Neutrophil (primary cell): ENCODE results near the gene YPEL2.

Experiments
- H3K27ac ChIP-seq: fragments of 200-600 bp; sonication (generic); 2 replicates; pipeline ENCODE4 v1.5.1; 2016; ENCODE audit warnings: mild to moderate bottlenecking, moderate library complexity
- H3K27me3 ChIP-seq: fragments of 200-600 bp; sonication (generic); 2 replicates; pipeline ENCODE4 v1.6.0; 2016; ENCODE audit warnings: mild to moderate bottlenecking
- H3K36me3 ChIP-seq: fragments of 200-600 bp; sonication (generic); 2 replicates; pipeline ENCODE4 v1.5.1; 2017
- H3K4me1 ChIP-seq, 2 experiments: fragments of 200-600 bp in 1 of 2; sonication (generic) in 1 of 2; 1 replicate in 1 of 2; 2 replicates in 1 of 2; pipeline versions ENCODE4 v1.5.1 to v1.6.1; 2013 to 2016; ENCODE audit warnings: low read depth in 1 of 2, low read length in 1 of 2, mild to moderate bottlenecking in 1 of 2, moderate library complexity in 1 of 2; ENCODE audit not compliant: control insufficient read depth in 1 of 2, insufficient read depth in 1 of 2
- H3K4me3 ChIP-seq, 2 experiments: fragments of 200-600 bp in 1 of 2; sonication (generic) in 1 of 2; 1 replicate in 1 of 2; 2 replicates in 1 of 2; pipeline ENCODE4 v1.5.1; 2013 to 2016; ENCODE audit warnings: low read depth in 1 of 2, low read length in 1 of 2, mild to moderate bottlenecking in 1 of 2, moderate library complexity in 1 of 2
- H3K9me3 ChIP-seq: fragments of 200-600 bp; sonication (generic); 2 replicates; pipeline ENCODE4 v1.5.1; 2016
- TF ChIP-seq, protein P1 (sequence below): fragments of 200-600 bp; sonication (generic); IDR thresholded peaks from 2 replicates; pipeline ENCODE4 v1.5.1; 2016; ENCODE audit warnings: antibody characterized with exemption

The YPEL2 gene

DNA sequence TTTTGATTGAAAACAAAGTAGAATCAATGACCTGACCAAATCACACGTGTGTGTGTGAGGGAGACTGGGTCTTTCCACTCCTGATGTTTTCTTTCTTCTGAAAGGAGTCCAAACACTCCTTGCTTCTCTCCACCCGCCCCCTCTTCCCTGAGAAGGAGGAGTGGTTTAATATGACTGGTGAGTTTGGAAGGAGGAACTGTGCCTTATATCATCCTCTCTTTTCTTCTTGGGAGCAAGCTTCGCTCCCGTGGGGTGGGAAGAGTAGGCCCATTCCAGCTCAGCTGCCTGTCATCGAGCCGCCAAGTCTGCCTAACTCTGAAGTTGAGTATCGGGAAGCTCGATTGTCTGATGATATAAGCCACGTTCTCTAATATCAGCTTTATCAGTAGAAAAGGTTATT, 96.5 kb downstream of the YPEL2 start:
- TF ChIP-seq, protein P1, sequence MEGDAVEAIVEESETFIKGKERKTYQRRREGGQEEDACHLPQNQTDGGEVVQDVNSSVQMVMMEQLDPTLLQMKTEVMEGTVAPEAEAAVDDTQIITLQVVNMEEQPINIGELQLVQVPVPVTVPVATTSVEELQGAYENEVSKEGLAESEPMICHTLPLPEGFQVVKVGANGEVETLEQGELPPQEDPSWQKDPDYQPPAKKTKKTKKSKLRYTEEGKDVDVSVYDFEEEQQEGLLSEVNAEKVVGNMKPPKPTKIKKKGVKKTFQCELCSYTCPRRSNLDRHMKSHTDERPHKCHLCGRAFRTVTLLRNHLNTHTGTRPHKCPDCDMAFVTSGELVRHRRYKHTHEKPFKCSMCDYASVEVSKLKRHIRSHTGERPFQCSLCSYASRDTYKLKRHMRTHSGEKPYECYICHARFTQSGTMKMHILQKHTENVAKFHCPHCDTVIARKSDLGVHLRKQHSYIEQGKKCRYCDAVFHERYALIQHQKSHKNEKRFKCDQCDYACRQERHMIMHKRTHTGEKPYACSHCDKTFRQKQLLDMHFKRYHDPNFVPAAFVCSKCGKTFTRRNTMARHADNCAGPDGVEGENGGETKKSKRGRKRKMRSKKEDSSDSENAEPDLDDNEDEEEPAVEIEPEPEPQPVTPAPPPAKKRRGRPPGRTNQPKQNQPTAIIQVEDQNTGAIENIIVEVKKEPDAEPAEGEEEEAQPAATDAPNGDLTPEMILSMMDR: no peak
- H3K27ac ChIP-seq: no peak overlapping the region
- H3K27me3 ChIP-seq: no peaks in the 10 kb centered on the region
- H3K4me3 ChIP-seq: no peak overlapping the region
- H3K4me1 ChIP-seq: no peaks in the 10 kb centered on the region
- H3K9me3 ChIP-seq: no peaks in the 10 kb centered on the region
- no peaks in the 10 kb centered on the region for H3K36me3 ChIP-seq

DNA sequence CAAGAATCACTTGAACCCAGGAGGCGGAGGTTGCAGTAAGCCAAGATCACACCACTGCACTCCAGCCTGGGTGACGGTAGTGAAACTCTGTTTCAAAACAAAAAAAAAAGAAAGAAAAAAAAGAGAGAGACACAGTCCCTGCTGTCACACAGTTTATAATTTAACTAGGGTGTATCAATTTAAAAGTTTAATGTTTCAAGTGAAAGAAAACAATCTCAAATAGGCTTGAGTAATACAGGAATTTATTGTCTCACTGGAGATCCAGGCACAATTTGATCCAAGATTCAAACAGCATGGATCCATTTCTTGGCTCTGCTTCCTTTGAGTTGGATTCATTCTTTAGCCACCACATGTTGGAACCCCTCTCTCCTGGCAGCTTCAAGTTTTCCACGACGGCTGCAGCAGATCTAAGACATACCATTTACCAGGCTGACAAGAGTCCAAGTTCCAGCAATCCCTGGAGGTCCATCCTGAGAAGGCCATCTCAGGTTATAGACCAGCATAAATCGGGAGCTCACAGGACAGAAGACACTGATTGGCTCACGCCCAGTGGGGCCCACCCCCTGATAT, 97.5 kb downstream of the YPEL2 start:
- no peaks in the 10 kb centered on the region for H3K9me3 ChIP-seq
- TF ChIP-seq, protein P1: no peak
- no peak overlapping the region for H3K4me3 ChIP-seq
- no peaks in the 10 kb centered on the region for H3K27me3 ChIP-seq
- no peaks in the 10 kb centered on the region for H3K4me1 ChIP-seq
- no peaks in the 10 kb centered on the region for H3K36me3 ChIP-seq
- H3K27ac ChIP-seq: no peak overlapping the region

DNA sequence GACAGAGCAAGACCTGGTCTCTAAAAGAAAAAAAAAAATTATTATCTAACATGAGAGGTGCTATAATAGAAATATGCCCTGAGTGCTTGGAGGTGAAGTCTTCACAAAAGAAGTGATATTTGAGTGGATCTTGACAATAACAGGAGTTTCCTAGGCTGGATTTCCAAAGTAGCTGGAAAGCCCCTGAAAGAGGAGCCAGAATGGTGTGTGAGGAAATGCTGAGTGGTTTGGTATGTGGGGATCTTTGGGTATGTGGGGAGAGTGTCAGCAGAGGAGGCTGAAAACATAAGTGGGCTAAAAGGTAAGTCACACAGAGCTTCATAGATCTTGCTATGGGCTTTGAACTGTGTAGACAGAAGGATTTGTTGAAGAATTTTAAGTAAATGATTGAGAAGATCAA, 100.1 kb downstream of the YPEL2 start:
- H3K36me3 ChIP-seq: no peaks in the 10 kb centered on the region
- no peak overlapping the region for H3K4me3 ChIP-seq
- H3K27me3 ChIP-seq: peaks cover 19% of the 10 kb centered on the region
- TF ChIP-seq, protein P1: no peak
- H3K27ac ChIP-seq: no peak overlapping the region
- no peaks in the 10 kb centered on the region for H3K4me1 ChIP-seq
- H3K9me3 ChIP-seq: no peaks in the 10 kb centered on the region

DNA sequence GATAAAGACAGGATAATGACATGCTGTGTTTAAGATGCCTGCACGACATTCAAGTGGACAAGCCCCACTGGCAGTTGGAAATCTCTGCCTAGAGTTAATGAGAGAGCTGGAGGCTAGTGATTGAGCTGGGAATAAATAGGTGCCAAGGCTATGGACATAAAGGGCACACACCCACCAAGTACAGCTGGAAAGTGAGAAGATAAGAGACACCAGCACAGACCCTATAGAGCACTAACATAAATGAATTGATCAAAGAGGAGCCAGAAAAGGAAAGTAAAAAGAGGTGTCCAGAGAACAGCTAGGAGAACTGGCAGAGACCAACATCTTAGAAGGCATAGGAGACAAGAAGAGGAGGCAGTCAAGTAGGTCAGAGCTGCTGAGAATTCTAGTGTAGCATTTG, 101.2 kb downstream of the YPEL2 start:
- TF ChIP-seq, protein P1: no peak
- Histone ChIP-seq H3K36me3 (no peaks in the 10 kb centered on the region), H3K27me3 (peaks cover 19% of the 10 kb centered on the region), H3K9me3 (no peaks in the 10 kb centered on the region), H3K27ac (no peak overlapping the region), H3K4me3 (no peak overlapping the region), H3K4me1 (peaks cover 0 to 5% of the 10 kb centered on the region in 2 experiments)

DNA sequence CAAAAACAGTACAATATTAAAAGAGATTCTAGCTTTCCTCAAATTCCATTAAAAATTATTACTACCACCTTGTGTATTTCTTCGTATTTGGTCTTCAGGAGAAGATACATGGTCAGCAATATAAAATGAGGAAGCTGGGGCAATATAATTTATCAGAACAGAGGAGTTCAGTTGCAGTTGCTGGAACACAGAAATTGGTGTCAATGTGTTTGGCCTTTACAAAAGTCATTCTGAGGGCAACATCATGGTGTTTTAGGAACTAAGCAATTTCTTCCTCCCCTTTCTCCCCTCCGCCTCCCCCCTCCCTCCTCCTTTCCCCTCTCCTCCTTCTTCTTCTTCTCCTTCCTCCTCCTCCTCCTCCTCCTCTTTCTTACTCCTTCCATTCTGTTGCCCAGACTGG, 102.1 kb downstream of the YPEL2 start:
- peaks cover 19% of the 10 kb centered on the region for H3K27me3 ChIP-seq
- no peak overlapping the region for H3K27ac ChIP-seq
- TF ChIP-seq, protein P1: no peak
- peaks cover 0 to 10% of the 10 kb centered on the region in 2 experiments for H3K4me1 ChIP-seq
- no peaks in the 10 kb centered on the region for H3K36me3 ChIP-seq
- no peak overlapping the region for H3K4me3 ChIP-seq
- no peaks in the 10 kb centered on the region for H3K9me3 ChIP-seq

DNA sequence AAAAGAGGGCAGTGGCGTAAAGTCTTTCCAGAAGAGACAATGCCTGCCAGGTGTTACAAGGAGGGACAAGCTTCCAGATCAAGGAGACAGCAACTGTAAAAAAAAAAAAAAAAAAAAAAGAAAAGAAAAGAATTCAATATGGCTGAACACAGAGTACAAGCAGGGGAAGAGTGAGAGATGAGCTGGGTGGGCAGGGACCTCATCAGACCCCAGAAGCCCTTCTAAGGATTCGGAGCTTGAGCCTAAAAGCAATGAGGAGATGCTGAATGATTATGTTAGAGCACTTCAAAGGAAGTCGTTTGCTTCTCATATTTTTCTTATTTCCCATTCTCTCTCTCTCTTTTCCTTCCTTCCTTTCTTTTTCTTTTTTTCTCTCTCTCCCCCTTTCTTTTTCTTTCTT, 103.0 kb downstream of the YPEL2 start:
- Histone ChIP-seq H3K27ac (no peak overlapping the region), H3K36me3 (no peaks in the 10 kb centered on the region), H3K4me1 (peaks cover 0 to 10% of the 10 kb centered on the region in 2 experiments), H3K27me3 (peaks cover 19% of the 10 kb centered on the region), H3K9me3 (no peaks in the 10 kb centered on the region), H3K4me3 (no peak overlapping the region)
- TF ChIP-seq, protein P1: no peak
